Measurements from ENCODE around the gene OR52D1. TPM values are rescaled to one million over a fixed set of nuclear protein-coding genes. Genes with fewer than 3 reads are reported as not detected.

The OR52D1 gene
- total and polyA plus RNA-seq, 2 of the 8 experiments (the other 6 are each of a cell fraction or from before 2014, with no cell fraction given): not detected

GRCh38 chr11:5521540-5521939, 33.1 kb downstream of the OR52D1 start:
- no peak overlapping the region for H3K14ac ChIP-seq (ENCODE audit: insufficient read length)
- no peak overlapping the region for H3K9ac ChIP-seq (replicated peaks in 1 of 4; ENCODE audit: extremely low read depth in 1 of 4, low read depth in 3 of 4, low read length in 3 of 4)
- H2BK12ac ChIP-seq (ENCODE audit: low read depth, low read length): no peak overlapping the region
- H3K23me2 ChIP-seq (ENCODE audit: low read depth, low read length): no peaks in the 10 kb centered on the region
- H3K4ac ChIP-seq (replicated peaks; ENCODE audit: insufficient read length, low read depth, low read length): no peak overlapping the region
- H3K36me3 ChIP-seq (ENCODE audit: control insufficient read depth in 2 of 4, insufficient read depth in 4 of 4, low read length in 3 of 4): no peaks in the 10 kb centered on the region
- H3K27me3 ChIP-seq (replicated peaks in 1 of 4; ENCODE audit: control insufficient read depth in 3 of 4, extremely low read depth in 1 of 4, insufficient read depth in 3 of 4, low read length in 3 of 4): no peaks in the 10 kb centered on the region; a peak in 1 of 7 replicates
- peaks cover 0 to 3% (median 0%) of the 10 kb centered on the region in 4 experiments; a peak in 1 of 7 replicates for H3K4me1 ChIP-seq (replicated peaks in 1 of 4; ENCODE audit: control insufficient read depth in 3 of 4, insufficient read depth in 4 of 4, low read length in 3 of 4)
- H2AFZ ChIP-seq (ENCODE audit: low read length): no peak overlapping the region
- no peak overlapping the region for H2BK15ac ChIP-seq (ENCODE audit: low read length)
- FAIRE-seq (no peak), DNase-seq (ENCODE audit: low read depth in 1 of 2, low spot score in 2 of 2) (no peak)
- H3K79me2 ChIP-seq (ENCODE audit: control insufficient read depth in 1 of 2, insufficient read depth in 2 of 2, low read length in 2 of 2): no peaks in the 10 kb centered on the region
- ChIA-PET CTCF (ENCODE audit: partially characterized antibody) (interaction anchor here (0.6 to 1.1 kb wide), 2 partner anchors 14 to 225 kb away, joined by 3 read pairs; no protein-coding TSS in a partner anchor), POLR2A (ENCODE audit: partially characterized antibody) (no interaction called here)
- H3K56ac ChIP-seq (replicated peaks; ENCODE audit: insufficient read length, low read depth, low read length): no peak overlapping the region
- no peak overlapping the region for H3K4me3 ChIP-seq (ENCODE audit: extremely low read depth in 1 of 4, insufficient read depth in 2 of 4, low read depth in 3 of 4, low read length in 4 of 4)
- H3K18ac ChIP-seq (ENCODE audit: extremely low read depth, low read length): no peak overlapping the region
- H4K20me1 ChIP-seq (replicated peaks in 1 of 2; ENCODE audit: control insufficient read depth in 1 of 2, insufficient read depth in 2 of 2, low read length in 2 of 2): no peaks in the 10 kb centered on the region
- H2AK5ac ChIP-seq (ENCODE audit: low read depth, low read length): no peak overlapping the region
- no peak overlapping the region for H2BK5ac ChIP-seq (ENCODE audit: low read depth, low read length)
- H3K79me1 ChIP-seq (ENCODE audit: low read depth, low read length): no peaks in the 10 kb centered on the region
- H3K27ac ChIP-seq (ENCODE audit: low read depth, low read length): no peak overlapping the region
- H4K91ac ChIP-seq (replicated peaks; ENCODE audit: insufficient read length, low read length): no peak overlapping the region
- no peak for TF ChIP-seq POLR2AphosphoS5 (IDR thresholded peaks at IDR 0.05; ENCODE audit: low read depth, low read length)
- no peak for TF ChIP-seq ZNF274 (IDR thresholded peaks at IDR 0.05; ENCODE audit: borderline replicate concordance, extremely low read depth, low read length)
- TF ChIP-seq E2F6 (IDR thresholded peaks at IDR 0.05): no peak
- no peak for TF ChIP-seq CREB1 (IDR thresholded peaks at IDR 0.05)
- TF ChIP-seq JUND (IDR thresholded peaks at IDR 0.05; ENCODE audit: low read length): no peak
- no peak for TF ChIP-seq JUN (IDR thresholded peaks at IDR 0.05; ENCODE audit: low read depth, low read length)
- TF ChIP-seq MAFK (IDR thresholded peaks at IDR 0.05; ENCODE audit: low read depth, low read length): no peak
- H4K5ac ChIP-seq (ENCODE audit: insufficient read length, low read depth, low read length): no peak overlapping the region
- WGBS, 2 experiments (ENCODE audit: extremely low coverage in 1 of 2, insufficient coverage in 1 of 2, insufficient read length in 1 of 2, insufficient replicate concordance in 2 of 2, low coverage in 1 of 2, low lambda C conversion rate in 2 of 2, missing lambda C conversion rate in 1 of 2): 98% methylated on average over 4 of the region's 4 CpGs; no CpG with 5 or more reads in 1 of the 2 experiments
- H3K23ac ChIP-seq (ENCODE audit: insufficient read length): no peak overlapping the region
- H2BK120ac ChIP-seq (replicated peaks; ENCODE audit: low read depth, low read length): no peak overlapping the region
- H4K8ac ChIP-seq (ENCODE audit: extremely low read depth, insufficient read depth, low read length): no peak overlapping the region
- H2BK20ac ChIP-seq (ENCODE audit: low read length): no peak overlapping the region
- H3K4me2 ChIP-seq (ENCODE audit: insufficient read depth in 1 of 2, low read depth in 2 of 2, low read length in 2 of 2): no peak overlapping the region
- no peaks in the 10 kb centered on the region for H3K9me3 ChIP-seq (ENCODE audit: insufficient read depth in 2 of 2, low read depth in 1 of 2, low read length in 1 of 2)
